K562 (cell line): ENCODE data around the gene LIMS1.

Experiments
- BHLHE40 ChIP-seq: IDR thresholded peaks from 2 replicates; pipeline ENCODE4 v1.6.1; 2011; ENCODE audit warnings: low read length, improper control_type of control experiment
- CREM ChIP-seq: IDR thresholded peaks from 2 replicates; pipeline ENCODE4 v1.6.1; 2014; ENCODE audit warnings: antibody characterized with exemption, low read depth
- CTCF ChIP-seq, 3 experiments: IDR thresholded peaks in 2 of 3; conservative IDR thresholded peaks in 1 of 3; 2 replicates each; pipeline ENCODE4 v1.5.1; 2011 to 2012; ENCODE audit warnings: low read length in 3 of 3, mild to moderate bottlenecking in 3 of 3, control low read depth in 2 of 3, improper control_type of control experiment in 1 of 3, inconsistent platforms in 1 of 3, low read depth in 1 of 3, mixed read lengths in 1 of 3, moderate library complexity in 1 of 3; ENCODE audit not compliant: insufficient read depth in 2 of 3
- EZH2 ChIP-seq: IDR thresholded peaks from 2 replicates; pipeline ENCODE4 v1.6.1; 2012; ENCODE audit warnings: low read depth, mild to moderate bottlenecking, inconsistent platforms, low read length, borderline replicate concordance
- MXI1 ChIP-seq: IDR thresholded peaks from 2 replicates; pipeline ENCODE4 v1.6.1; 2011; ENCODE audit warnings: low read depth, mild to moderate bottlenecking, improper control_type of control experiment, low read length
- NFATC3 ChIP-seq: fragments of 450-650 bp; IDR thresholded peaks from 2 replicates; pipeline ENCODE4 v1.6.1; 2017; ENCODE audit warnings: mild to moderate bottlenecking
- PHF8 ChIP-seq: fragments of 200-600 bp; sonication (generic); IDR thresholded peaks from 2 replicates; pipeline ENCODE4 v1.6.1; 2012; ENCODE audit warnings: mixed run types, mild to moderate bottlenecking, inconsistent platforms, low read length, moderate library complexity, borderline replicate concordance
- POLR2A ChIP-seq: fragments of 450-650 bp; conservative IDR thresholded peaks from 2 replicates; pipeline ENCODE4 v1.6.1; 2016
- POLR2AphosphoS5 ChIP-seq: IDR thresholded peaks from 2 replicates; pipeline ENCODE4 v1.6.1; 2011; ENCODE audit warnings: mild to moderate bottlenecking, low read depth, low read length, moderate library complexity; ENCODE audit not compliant: control insufficient read depth, insufficient read depth
- SREBF2 ChIP-seq: sonication (generic); formaldehyde crosslinking; IDR thresholded peaks from 2 replicates; pipeline ENCODE4 v1.4.0; 2020; ENCODE audit warnings: mild to moderate bottlenecking, missing genetic modification reagents
- ZNF24 ChIP-seq: fragments of 450-650 bp; IDR thresholded peaks from 2 replicates; pipeline ENCODE4 v1.6.1; 2016
- TF ChIP-seq, protein P1 (sequence below): fragments of 450-650 bp; IDR thresholded peaks from 2 replicates; pipeline ENCODE4 v1.6.1; 2017; ENCODE audit warnings: antibody characterized with exemption
- TF ChIP-seq, protein P2 (sequence below): sonication (generic); formaldehyde crosslinking; IDR thresholded peaks from 2 replicates; pipeline ENCODE4 v1.8.1; 2023; ENCODE audit warnings: mild to moderate bottlenecking, missing genetic modification reagents

DNA sequence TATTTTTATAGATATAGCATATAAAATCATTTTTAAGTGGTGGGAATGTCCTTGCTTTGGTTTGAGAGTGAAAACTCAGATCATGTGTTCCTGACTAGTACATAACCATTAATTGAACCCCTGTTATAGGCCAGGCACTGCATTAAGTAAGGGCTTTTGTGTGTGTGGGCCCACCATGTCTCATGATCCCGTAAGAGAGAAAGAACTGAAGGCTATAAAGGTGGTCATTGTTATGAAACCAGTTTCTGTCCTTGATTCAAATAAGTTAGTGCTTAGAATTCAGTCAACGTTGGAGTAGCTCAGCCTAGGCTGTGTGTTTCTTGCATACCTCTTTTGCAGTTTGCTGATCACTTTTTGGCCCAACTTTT is 91.5 kb downstream of the LIMS1 start:
- TF ChIP-seq SREBF2 (no peak), MXI1 (no peak), PHF8 (no peak), CTCF (IDR thresholded peaks at IDR 0.05 in 2 of 3, conservative IDR thresholded peaks at IDR 0.05 in 1 of 3; ENCODE audit: insufficient read depth in 2 of 3, low read depth in 1 of 3, low read length in 3 of 3) (no peak), POLR2A (no peak), POLR2AphosphoS5 (no peak), BHLHE40 (no peak), NFATC3 (no peak), ZNF24 (no peak), CREM (no peak), EZH2 (no peak)
- TF ChIP-seq, protein P1, sequence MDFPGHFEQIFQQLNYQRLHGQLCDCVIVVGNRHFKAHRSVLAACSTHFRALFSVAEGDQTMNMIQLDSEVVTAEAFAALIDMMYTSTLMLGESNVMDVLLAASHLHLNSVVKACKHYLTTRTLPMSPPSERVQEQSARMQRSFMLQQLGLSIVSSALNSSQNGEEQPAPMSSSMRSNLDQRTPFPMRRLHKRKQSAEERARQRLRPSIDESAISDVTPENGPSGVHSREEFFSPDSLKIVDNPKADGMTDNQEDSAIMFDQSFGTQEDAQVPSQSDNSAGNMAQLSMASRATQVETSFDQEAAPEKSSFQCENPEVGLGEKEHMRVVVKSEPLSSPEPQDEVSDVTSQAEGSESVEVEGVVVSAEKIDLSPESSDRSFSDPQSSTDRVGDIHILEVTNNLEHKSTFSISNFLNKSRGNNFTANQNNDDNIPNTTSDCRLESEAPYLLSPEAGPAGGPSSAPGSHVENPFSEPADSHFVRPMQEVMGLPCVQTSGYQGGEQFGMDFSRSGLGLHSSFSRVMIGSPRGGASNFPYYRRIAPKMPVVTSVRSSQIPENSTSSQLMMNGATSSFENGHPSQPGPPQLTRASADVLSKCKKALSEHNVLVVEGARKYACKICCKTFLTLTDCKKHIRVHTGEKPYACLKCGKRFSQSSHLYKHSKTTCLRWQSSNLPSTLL = no peak
- TF ChIP-seq, protein P2, sequence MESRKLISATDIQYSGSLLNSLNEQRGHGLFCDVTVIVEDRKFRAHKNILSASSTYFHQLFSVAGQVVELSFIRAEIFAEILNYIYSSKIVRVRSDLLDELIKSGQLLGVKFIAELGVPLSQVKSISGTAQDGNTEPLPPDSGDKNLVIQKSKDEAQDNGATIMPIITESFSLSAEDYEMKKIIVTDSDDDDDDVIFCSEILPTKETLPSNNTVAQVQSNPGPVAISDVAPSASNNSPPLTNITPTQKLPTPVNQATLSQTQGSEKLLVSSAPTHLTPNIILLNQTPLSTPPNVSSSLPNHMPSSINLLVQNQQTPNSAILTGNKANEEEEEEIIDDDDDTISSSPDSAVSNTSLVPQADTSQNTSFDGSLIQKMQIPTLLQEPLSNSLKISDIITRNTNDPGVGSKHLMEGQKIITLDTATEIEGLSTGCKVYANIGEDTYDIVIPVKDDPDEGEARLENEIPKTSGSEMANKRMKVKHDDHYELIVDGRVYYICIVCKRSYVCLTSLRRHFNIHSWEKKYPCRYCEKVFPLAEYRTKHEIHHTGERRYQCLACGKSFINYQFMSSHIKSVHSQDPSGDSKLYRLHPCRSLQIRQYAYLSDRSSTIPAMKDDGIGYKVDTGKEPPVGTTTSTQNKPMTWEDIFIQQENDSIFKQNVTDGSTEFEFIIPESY (CRISPR knock-in tag) = no peak
